CD4-positive, alpha-beta memory T cell (primary cell): ENCODE measurements around the gene KRTAP4-9. TPM values are rescaled to one million over a fixed set of nuclear protein-coding genes. Genes with fewer than 3 reads are reported as not detected.
A peak's percentile ranks its signal among the peaks of the same experiment; 100 is the strongest.
"Not testable (repeated sequence)": the region's sequence is repeated elsewhere in the genome, so short reads cannot be mapped to it uniquely, and the experiment has no call there.

Experiments
- CTCF ChIA-PET: fragments of 350-600 bp; sonication (Branson Sonifier 250); formaldehyde crosslinking; loops from one replicate; lab custom pipeline; 2021; ENCODE audit warnings: inconsistent platforms; ENCODE audit not compliant: partially characterized antibody; lab: Charles Lee
- POLR2A ChIA-PET: fragments of 350-600 bp; sonication (Branson Sonifier 250); formaldehyde crosslinking; loops from one replicate; lab custom pipeline; 2021; ENCODE audit not compliant: partially characterized antibody; lab: Charles Lee
- DNase-seq, 5 donors: peaks; one replicate each; pipeline versions ENCODE4 v3.0.0 to v3.0.0-alpha.2; 2020 to 2022; ENCODE audit warnings: mixed read lengths in 1 of 5
- H3K27ac ChIP-seq: one replicate; pipeline ENCODE4 v1.7.0; 2013; ENCODE audit warnings: low read depth, low read length
- H3K27me3 ChIP-seq: 2 replicates; pipeline ENCODE4 v1.7.0; 2013; ENCODE audit warnings: mild to moderate bottlenecking, low read length, moderate library complexity; ENCODE audit not compliant: insufficient read depth
- H3K36me3 ChIP-seq: 2 replicates; pipeline ENCODE4 v1.7.0; 2013; ENCODE audit warnings: mild to moderate bottlenecking, low read length, moderate library complexity; ENCODE audit not compliant: insufficient read depth
- H3K4me1 ChIP-seq: 2 replicates; pipeline ENCODE4 v1.7.0; 2013; ENCODE audit warnings: mild to moderate bottlenecking, low read length, moderate library complexity; ENCODE audit not compliant: insufficient read depth
- H3K4me3 ChIP-seq, 2 donors: one replicate each; pipeline ENCODE4 v1.7.0; 2013; ENCODE audit warnings: low read length in 2 of 2, mild to moderate bottlenecking in 1 of 2
- H3K9me3 ChIP-seq, 2 donors: one replicate each; pipeline ENCODE4 v1.7.0; 2013; ENCODE audit warnings: low read length in 2 of 2, control low read depth in 1 of 2; ENCODE audit not compliant: control insufficient read depth in 1 of 2
- H3K27ac Mint-ChIP-seq, 7 donors: one replicate each; pipeline ENCODE4 v1.8.0; 2020 to 2021; ENCODE audit warnings: mixed read lengths in 7 of 7, mild to moderate bottlenecking in 6 of 7, inconsistent platforms in 3 of 7, moderate library complexity in 3 of 7
- H3K27me3 Mint-ChIP-seq, 2 donors: one replicate each; pipeline ENCODE4 v1.8.0; 2020 to 2021; ENCODE audit warnings: mixed read lengths in 2 of 2
- H3K36me3 Mint-ChIP-seq, 2 donors: one replicate each; pipeline ENCODE4 v1.8.0; 2020 to 2021; ENCODE audit warnings: mixed read lengths in 2 of 2, inconsistent platforms in 1 of 2, mild to moderate bottlenecking in 1 of 2
- H3K4me1 Mint-ChIP-seq, 4 donors: one replicate each; pipeline ENCODE4 v1.8.0; 2020 to 2021; ENCODE audit warnings: mixed read lengths in 4 of 4, mild to moderate bottlenecking in 1 of 4
- H3K4me3 Mint-ChIP-seq, 8 donors: one replicate each; pipeline ENCODE4 v1.8.0; 2020 to 2021; ENCODE audit warnings: mixed read lengths in 8 of 8, mild to moderate bottlenecking in 7 of 8, moderate library complexity in 6 of 8, inconsistent platforms in 3 of 8
- H3K9me3 Mint-ChIP-seq, 8 donors: one replicate each; pipeline ENCODE4 v1.8.0; 2020 to 2021; ENCODE audit warnings: mixed read lengths in 8 of 8, mild to moderate bottlenecking in 5 of 8, inconsistent platforms in 3 of 8, moderate library complexity in 1 of 8
- intact Hi-C: fragments of 100-400 bp; cut with micrococcal nuclease; formaldehyde crosslinking; loops from one replicate; pipeline ENCODE4 v1.15.1; 2023
- polyA plus RNA-seq, 2 donors: library from polyadenylated mRNA; unstranded; fragments of 300-500 nt; fragmentation: Illumina TruSeq; gene quantifications; one replicate each; pipeline ENCODE4 v1.2.3, GENCODE V29; 2021
- total RNA-seq, 2 experiments: library from RNA; stranded (reverse); gene quantifications; one replicate each; pipeline ENCODE4 v1.2.3, GENCODE V29; 2021

Gene KRTAP4-9
- total and polyA plus RNA-seq, 4 experiments from 2014 or later: not detected

GRCh38 chr17:41098481-41098880 is 6.7 kb upstream of the KRTAP4-9 start:
- H3K4me3 Mint-ChIP-seq: no peak overlapping the region
- Histone ChIP-seq H3K4me3 (no peak overlapping the region), H3K9me3 (no peaks in the 10 kb centered on the region), H3K4me1 (no peaks in the 10 kb centered on the region), H3K36me3 (no peaks in the 10 kb centered on the region), H3K27ac (no peak overlapping the region), H3K27me3 (no peaks in the 10 kb centered on the region)
- peaks cover 0 to 10% (median 5%) of the 10 kb centered on the region in 4 donors for H3K4me1 Mint-ChIP-seq
- H3K36me3 Mint-ChIP-seq: no peaks in the 10 kb centered on the region
- CTCF ChIA-PET: no interaction called here
- no peak for DNase-seq
- H3K9me3 Mint-ChIP-seq: peaks cover 0 to 2% (median 0%) of the 10 kb centered on the region in 8 donors
- POLR2A ChIA-PET: no interaction called here
- intact Hi-C loops: no loop called here
- peaks cover 15 to 16% of the 10 kb centered on the region in 2 donors for H3K27me3 Mint-ChIP-seq
- H3K27ac Mint-ChIP-seq: no peak overlapping the region

- CTCF ChIA-PET, H3K36me3 ChIP-seq, DNase-seq, H3K27ac ChIP-seq, H3K4me3 ChIP-seq, H3K9me3 ChIP-seq, H3K36me3 Mint-ChIP-seq, H3K27ac Mint-ChIP-seq, H3K9me3 Mint-ChIP-seq, H3K4me1 ChIP-seq, POLR2A ChIA-PET, H3K4me1 Mint-ChIP-seq, H3K27me3 ChIP-seq: not testable (repeated sequence)
- Mint-ChIP-seq H3K4me3 (peak overlapping the region in 2 of 8 donors; percentile 33 to 52), H3K27me3 (peaks cover 14 to 18% of the 10 kb centered on the region in 2 donors)
- intact Hi-C loops: loop anchor here (5.0 kb wide), 1 partner anchor 222 kb away; no protein-coding TSS in a partner anchor
Measured at GRCh38 chr17:41099682-41100480, 5.3 kb upstream of the KRTAP4-9 start.

DNA sequence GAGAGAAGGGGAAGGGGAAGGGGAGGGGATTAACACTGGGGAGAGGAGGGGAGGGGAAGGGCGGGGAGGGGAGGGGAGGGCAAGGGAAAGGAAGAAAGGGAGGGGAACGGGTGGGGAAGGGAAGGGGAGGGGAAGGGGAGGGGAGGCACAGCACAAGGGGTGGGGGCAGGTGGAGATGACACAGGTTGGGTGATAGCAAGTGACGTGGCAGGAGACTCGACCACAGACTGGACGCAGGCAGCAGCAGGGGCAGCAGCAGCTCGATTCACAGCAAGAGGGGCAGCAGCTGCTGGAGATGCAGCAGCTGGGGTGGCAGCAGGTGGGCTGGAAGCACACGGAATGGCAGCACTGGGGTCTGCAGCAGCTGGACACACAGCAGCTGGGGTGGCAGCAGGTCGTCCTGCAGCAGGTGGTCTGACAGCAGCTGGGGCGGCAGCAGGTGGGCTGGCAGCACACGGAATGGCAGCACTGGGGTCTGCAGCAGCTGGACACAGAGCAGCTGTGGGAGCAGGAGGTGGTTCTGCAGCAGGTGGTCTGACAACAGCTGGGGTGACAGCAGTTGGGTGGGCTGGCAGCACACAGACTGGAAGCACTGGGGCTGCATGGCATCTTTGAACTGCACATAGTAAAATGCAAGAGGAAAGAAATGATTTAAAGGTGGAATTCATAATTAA is 3.5 kb upstream of the KRTAP4-9 start, which contains the start of gene KRTAP4-16:
Gene KRTAP4-16, minus strand, starts transcription at position 624 of the 674 bp plus-strand sequence. Its CDS starts 0 bp downstream, at position 624.
- H3K9me3 ChIP-seq: no peaks in the 10 kb centered on the region
- CTCF ChIA-PET: no interaction called here
- H3K4me1 ChIP-seq: no peaks in the 10 kb centered on the region
- H3K27ac Mint-ChIP-seq: peak within 1 kb of the TSS in 2 of 7 donors; percentile 28 to 59
- no peaks in the 10 kb centered on the region for H3K27me3 ChIP-seq
- POLR2A ChIA-PET: no interaction called here
- no peaks in the 10 kb centered on the region for H3K9me3 Mint-ChIP-seq
- no peak within 1 kb of the TSS for H3K4me3 ChIP-seq
- H3K36me3 Mint-ChIP-seq: no peaks in the 10 kb centered on the region
- no peak within 1 kb of the TSS for H3K4me3 Mint-ChIP-seq
- peaks cover 0 to 15% (median 5%) of the 10 kb centered on the region in 4 donors for H3K4me1 Mint-ChIP-seq
- intact Hi-C loops: loop anchor here (5.0 kb wide), 1 partner anchor 221 kb away; no protein-coding TSS in a partner anchor
- peaks cover 14 to 16% of the 10 kb centered on the region in 2 donors for H3K27me3 Mint-ChIP-seq
- H3K36me3 ChIP-seq: no peaks in the 10 kb centered on the region
- no peak for DNase-seq
- H3K27ac ChIP-seq: no peak within 1 kb of the TSS

DNA sequence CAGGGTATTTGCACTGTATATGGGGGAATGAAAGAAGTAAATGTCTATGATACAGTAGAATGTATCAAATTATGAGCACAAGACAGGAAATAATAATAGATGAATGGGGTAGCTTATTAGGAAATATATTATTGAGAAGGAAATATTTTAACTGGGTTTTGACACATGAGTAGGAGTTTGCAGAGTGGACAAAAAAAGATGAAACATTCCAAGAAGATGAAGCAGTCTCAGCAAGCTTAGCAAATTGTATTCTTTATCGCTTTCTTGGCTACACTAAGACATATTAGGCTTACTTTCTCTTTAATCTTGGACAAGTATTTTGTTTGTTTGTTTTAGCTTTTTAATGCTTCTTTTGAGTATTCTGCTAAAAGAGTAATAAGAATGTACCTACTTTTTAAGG is 1.3 kb upstream of the KRTAP4-9 start:
- peaks cover 8 to 19% of the 10 kb centered on the region in 2 donors for H3K27me3 Mint-ChIP-seq
- H3K27ac Mint-ChIP-seq: no peak overlapping the region
- H3K4me3 ChIP-seq: no peak overlapping the region
- no peaks in the 10 kb centered on the region for H3K4me1 ChIP-seq
- DNase-seq: no peak
- H3K4me1 Mint-ChIP-seq: peaks cover 0 to 30% (median 9%) of the 10 kb centered on the region in 4 donors
- H3K4me3 Mint-ChIP-seq: no peak overlapping the region
- H3K27ac ChIP-seq: no peak overlapping the region
- H3K36me3 ChIP-seq: no peaks in the 10 kb centered on the region
- intact Hi-C loops: loop anchor here (5.0 kb wide), 1 partner anchor 218 kb away; no protein-coding TSS in a partner anchor
- H3K36me3 Mint-ChIP-seq: no peaks in the 10 kb centered on the region
- ChIA-PET POLR2A (no interaction called here), CTCF (no interaction called here)
- H3K27me3 ChIP-seq: no peaks in the 10 kb centered on the region
- H3K9me3 Mint-ChIP-seq: no peaks in the 10 kb centered on the region
- H3K9me3 ChIP-seq: no peaks in the 10 kb centered on the region

GRCh38 chr17:41104386-41105038 is 677 bp upstream of the KRTAP4-9 start:
- H3K27me3 ChIP-seq, H3K27ac ChIP-seq, H3K9me3 ChIP-seq, H3K27ac Mint-ChIP-seq, CTCF ChIA-PET, H3K36me3 ChIP-seq, H3K4me1 ChIP-seq, POLR2A ChIA-PET, H3K4me3 Mint-ChIP-seq, DNase-seq, H3K9me3 Mint-ChIP-seq, H3K36me3 Mint-ChIP-seq, H3K4me3 ChIP-seq: not testable (repeated sequence)
- intact Hi-C loops: loop anchor here (5.0 kb wide), 1 partner anchor 218 kb away; no protein-coding TSS in a partner anchor
- peaks cover 0 to 33% (median 9%) of the 10 kb centered on the region in 4 donors for H3K4me1 Mint-ChIP-seq
- H3K27me3 Mint-ChIP-seq: peaks cover 8 to 20% of the 10 kb centered on the region in 2 donors

DNA sequence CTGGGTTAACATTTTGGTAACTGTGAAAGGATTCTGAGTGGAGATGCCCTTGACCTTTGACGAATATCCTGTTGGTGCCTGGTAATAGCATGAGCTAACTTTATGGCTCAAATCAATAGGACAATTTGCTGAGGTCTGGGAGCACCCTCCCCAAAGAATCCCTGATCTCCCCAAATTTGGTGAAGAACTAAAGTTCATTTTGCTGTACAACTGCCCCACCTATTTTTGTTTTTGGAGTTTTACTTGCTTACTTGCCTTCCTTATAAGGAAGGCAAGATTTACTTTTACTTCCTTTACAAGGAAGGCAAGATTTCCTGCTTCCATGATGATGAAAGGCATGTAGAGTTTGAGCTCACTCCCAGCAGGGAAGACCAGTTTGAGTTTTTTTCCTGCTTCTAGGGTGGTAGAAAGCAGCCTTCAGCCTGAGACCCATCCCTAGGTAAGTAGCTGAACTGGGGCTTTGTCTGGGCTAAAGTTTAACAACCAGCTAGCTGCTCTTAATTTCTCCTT is 2.8 kb downstream of the KRTAP4-9 start:
- ChIA-PET POLR2A (no interaction called here), CTCF (no interaction called here)
- Histone ChIP-seq H3K36me3 (no peaks in the 10 kb centered on the region), H3K4me3 (no peak overlapping the region), H3K27me3 (no peaks in the 10 kb centered on the region), H3K27ac (no peak overlapping the region), H3K4me1 (no peaks in the 10 kb centered on the region), H3K9me3 (no peaks in the 10 kb centered on the region)
- intact Hi-C loops: no loop called here
- H3K4me1 Mint-ChIP-seq: peaks cover 0 to 23% (median 4%) of the 10 kb centered on the region in 4 donors
- H3K4me3 Mint-ChIP-seq: peak overlapping the region in 4 of 8 donors; percentile 9 to 79 (median 70)
- H3K27ac Mint-ChIP-seq: peak overlapping the region in 2 of 7 donors; percentile 52 to 57
- H3K36me3 Mint-ChIP-seq: no peaks in the 10 kb centered on the region
- peaks cover 7 to 17% of the 10 kb centered on the region in 2 donors for H3K27me3 Mint-ChIP-seq
- no peak for DNase-seq
- peaks cover 0 to 9% (median 3%) of the 10 kb centered on the region in 8 donors for H3K9me3 Mint-ChIP-seq
